ENCODE data around the gene IGSF21.
A peak's percentile ranks its signal among the peaks of the same experiment; 100 is the strongest.
"Not testable (repeated sequence)": the region's sequence is repeated elsewhere in the genome, so short reads cannot be mapped to it uniquely, and the experiment has no call there.

Gene IGSF21

DNA sequence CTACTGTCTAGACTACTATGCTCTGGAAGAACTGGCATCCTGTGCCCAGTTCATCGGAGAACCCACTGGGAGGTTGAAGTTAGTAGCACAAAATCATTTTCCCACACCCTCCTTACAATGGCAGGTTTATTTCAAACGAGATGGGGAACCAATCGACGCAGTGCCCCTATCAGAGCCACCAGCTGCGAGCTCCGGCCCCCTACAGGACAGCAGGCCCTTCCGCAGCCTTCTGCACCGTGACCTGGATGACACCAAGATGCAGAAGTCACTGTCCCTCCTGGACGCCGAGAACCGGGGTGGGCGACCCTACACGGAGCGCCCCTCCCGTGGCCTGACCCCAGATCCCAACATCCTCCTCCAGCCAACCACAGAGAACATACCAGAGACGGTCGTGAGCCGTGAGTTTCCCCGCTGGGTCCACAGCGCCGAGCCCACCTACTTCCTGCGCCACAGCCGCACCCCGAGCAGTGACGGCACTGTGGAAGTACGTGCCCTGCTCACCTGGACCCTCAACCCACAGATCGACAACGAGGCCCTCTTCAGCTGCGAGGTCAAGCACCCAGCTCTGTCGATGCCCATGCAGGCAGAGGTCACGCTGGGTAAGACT is 257.6 kb downstream of the IGSF21 start:
- no peak for DNase-seq (ENCODE audit: extremely low read depth, low read depth)
- TF ChIP-seq, protein P1, sequence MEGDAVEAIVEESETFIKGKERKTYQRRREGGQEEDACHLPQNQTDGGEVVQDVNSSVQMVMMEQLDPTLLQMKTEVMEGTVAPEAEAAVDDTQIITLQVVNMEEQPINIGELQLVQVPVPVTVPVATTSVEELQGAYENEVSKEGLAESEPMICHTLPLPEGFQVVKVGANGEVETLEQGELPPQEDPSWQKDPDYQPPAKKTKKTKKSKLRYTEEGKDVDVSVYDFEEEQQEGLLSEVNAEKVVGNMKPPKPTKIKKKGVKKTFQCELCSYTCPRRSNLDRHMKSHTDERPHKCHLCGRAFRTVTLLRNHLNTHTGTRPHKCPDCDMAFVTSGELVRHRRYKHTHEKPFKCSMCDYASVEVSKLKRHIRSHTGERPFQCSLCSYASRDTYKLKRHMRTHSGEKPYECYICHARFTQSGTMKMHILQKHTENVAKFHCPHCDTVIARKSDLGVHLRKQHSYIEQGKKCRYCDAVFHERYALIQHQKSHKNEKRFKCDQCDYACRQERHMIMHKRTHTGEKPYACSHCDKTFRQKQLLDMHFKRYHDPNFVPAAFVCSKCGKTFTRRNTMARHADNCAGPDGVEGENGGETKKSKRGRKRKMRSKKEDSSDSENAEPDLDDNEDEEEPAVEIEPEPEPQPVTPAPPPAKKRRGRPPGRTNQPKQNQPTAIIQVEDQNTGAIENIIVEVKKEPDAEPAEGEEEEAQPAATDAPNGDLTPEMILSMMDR (IDR thresholded peaks at IDR 0.05; ENCODE audit: low read depth, low read length, missing control alignments) = no peak
- no peak overlapping the region for H3K4me3 ChIP-seq (replicated peaks; ENCODE audit: low read depth, low read length)

- DNase-seq (ENCODE audit: extremely low read depth, low read depth); H3K4me3 ChIP-seq (replicated peaks; ENCODE audit: low read depth, low read length): not testable (repeated sequence)
These were observed 264.9 kb downstream of the IGSF21 start for GRCh38 chr1:18372505-18372904.

GRCh38 chr1:18373151-18373550 is 265.6 kb downstream of the IGSF21 start:
- DNase-seq (ENCODE audit: extremely low read depth, low read depth) = no peak
- H3K4me3 ChIP-seq (replicated peaks; ENCODE audit: low read depth, low read length) = no peak overlapping the region
- TF ChIP-seq, protein P1 (IDR thresholded peaks at IDR 0.05; ENCODE audit: low read depth, low read length, missing control alignments) = no peak

GRCh38 chr1:18373882-18374493 is 266.4 kb downstream of the IGSF21 start:
- TF ChIP-seq, protein P1 (IDR thresholded peaks at IDR 0.05; ENCODE audit: low read depth, low read length, missing control alignments) = peak; percentile 22
- H3K4me3 ChIP-seq (replicated peaks; ENCODE audit: low read depth, low read length) = no peak overlapping the region
- no peak for DNase-seq (ENCODE audit: extremely low read depth, low read depth)

DNA sequence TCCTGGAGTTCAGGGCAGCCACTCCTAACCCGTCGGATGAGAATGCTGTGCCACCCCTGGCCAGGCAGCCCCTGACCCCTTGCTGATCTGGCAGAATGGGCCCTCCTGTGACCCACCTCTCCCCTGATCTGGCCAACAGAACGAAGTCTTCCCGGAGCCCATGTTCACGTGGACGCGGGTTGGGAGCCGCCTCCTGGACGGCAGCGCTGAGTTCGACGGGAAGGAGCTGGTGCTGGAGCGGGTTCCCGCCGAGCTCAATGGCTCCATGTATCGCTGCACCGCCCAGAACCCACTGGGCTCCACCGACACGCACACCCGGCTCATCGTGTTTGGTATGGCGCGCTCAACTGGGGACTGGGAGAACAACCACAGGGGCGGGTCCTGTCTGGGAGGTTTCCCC is 269.1 kb downstream of the IGSF21 start:
- TF ChIP-seq, protein P1 (IDR thresholded peaks at IDR 0.05; ENCODE audit: low read depth, low read length, missing control alignments) = no peak
- no peak overlapping the region for H3K4me3 ChIP-seq (replicated peaks; ENCODE audit: low read depth, low read length)
- DNase-seq (ENCODE audit: extremely low read depth, low read depth) = no peak

DNA sequence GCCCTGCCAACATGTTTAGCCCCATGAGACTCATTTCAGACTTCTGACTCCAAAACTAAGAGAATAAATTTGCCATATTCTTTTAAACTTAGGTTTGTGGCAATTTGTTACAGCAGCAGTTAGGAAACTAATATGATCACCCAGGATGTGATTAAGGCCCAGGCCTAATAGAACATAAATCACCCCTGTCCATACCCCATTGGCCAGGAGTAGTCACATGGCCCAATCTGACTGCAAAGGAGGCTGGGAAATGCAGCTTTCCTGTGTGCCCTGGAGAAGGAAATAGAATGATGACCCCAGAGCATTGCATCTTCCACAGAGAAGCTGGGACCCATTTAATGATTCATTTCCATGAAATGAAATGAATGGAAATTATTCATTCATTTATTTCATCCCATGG is 272.7 kb downstream of the IGSF21 start:
- TF ChIP-seq, protein P1 (IDR thresholded peaks at IDR 0.05; ENCODE audit: low read depth, low read length, missing control alignments) = no peak
- no peak for DNase-seq (ENCODE audit: extremely low read depth, low read depth)
- no peak overlapping the region for H3K4me3 ChIP-seq (replicated peaks; ENCODE audit: low read depth, low read length)

- DNase-seq (ENCODE audit: extremely low read depth, low read depth) = no peak
- no peak overlapping the region for H3K4me3 ChIP-seq (replicated peaks; ENCODE audit: low read depth, low read length)
- TF ChIP-seq, protein P1 (IDR thresholded peaks at IDR 0.05; ENCODE audit: low read depth, low read length, missing control alignments) = no peak
These were observed 276.5 kb downstream of the IGSF21 start for GRCh38 chr1:18384059-18384458.

All from HFF-Myc (cell line).